Endometrial microvascular endothelial cells (primary cell): ENCODE data around the gene NKAPD1. TPM values are rescaled to one million over a fixed set of nuclear protein-coding genes. Genes with fewer than 3 reads are reported as not detected.
"Not testable (repeated sequence)": the region's sequence is repeated elsewhere in the genome, so short reads cannot be mapped to it uniquely, and the experiment has no call there.

Source experiments
- in situ Hi-C: cut with HindIII; loops from 2 replicates; pipeline ENCODE4 v1.10.0; 2017; ENCODE audit warnings: low sequenced_read_pairs, low pct_unique_long_range_greater_than_20kb; ENCODE audit errors: inconsistent ontology term
- total RNA-seq: library from RNA; depleted of rRNA; stranded (reverse); fragments of >200 nt; gene quantifications from one replicate; pipeline ENCODE4 v1.2.3, GENCODE V29; 2015; ENCODE audit errors: inconsistent ontology term

NKAPD1 gene, protein sequence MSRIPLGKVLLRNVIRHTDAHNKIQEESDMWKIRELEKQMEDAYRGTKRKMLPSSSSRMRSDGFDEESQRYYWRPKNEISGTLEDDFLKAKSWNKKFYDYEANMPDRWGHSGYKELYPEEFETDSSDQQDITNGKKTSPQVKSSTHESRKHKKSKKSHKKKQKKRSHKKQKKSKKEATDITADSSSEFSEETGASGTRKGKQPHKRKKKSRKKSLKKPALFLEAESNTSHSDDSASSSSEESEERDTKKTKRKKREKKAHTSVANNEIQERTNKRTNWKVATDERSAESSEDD
- 7.4 TPM for total RNA-seq

GRCh38 chr11:112073941-112074811, at the start of gene NKAPD1, which contains the start of gene PIH1D2:
TSS of gene NKAPD1 (plus strand) at chr11:112074299. CDS start at chr11:112075575, 1,276 bp downstream.
TSS of gene PIH1D2 (minus strand) at chr11:112074017. CDS start at chr11:112073174, 843 bp downstream.
- in situ Hi-C loops = no loop called here

- in situ Hi-C loops = no loop called here
Observed at GRCh38 chr11:112024773-112025678, 49.1 kb upstream of the NKAPD1 start, which contains the start of gene DLAT. TSS of gene DLAT (plus strand) at chr11:112025408. CDS start at chr11:112025473, 65 bp downstream.

GRCh38 chr11:112025707-112026106, 48.4 kb upstream of the NKAPD1 start:
- in situ Hi-C loops = no loop called here

DNA sequence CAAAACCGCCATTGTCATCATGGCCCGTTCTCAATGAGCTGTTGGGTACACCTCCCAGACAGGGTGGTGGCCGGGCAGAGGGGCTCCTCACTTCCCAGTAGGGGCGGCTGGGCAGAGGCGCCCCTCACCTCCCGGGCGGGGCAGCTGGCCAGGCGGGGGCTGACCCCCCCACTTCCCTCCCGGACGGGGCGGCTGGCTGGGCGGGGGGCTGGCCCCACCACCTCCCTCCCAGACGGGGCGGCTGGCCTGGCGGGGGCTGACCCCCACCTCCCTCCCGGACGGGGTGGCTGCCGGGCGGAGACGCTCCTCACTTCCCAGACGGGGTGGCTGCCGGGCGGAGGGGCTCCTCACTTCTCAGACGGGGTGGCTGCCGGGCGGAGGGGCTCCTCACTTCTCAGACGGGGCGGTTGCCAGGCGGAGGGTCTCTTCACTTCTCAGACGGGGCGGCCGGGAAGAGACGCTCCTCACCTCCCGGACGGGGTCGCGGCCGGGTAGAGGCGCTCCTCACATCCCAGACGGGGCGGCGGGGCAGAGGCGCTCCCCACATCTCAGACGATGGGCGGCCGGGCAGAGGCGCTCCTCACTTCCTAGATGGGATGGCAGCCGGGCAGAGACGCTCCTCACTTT, 47.2 kb upstream of the NKAPD1 start:
- in situ Hi-C loops = not testable (repeated sequence)

GRCh38 chr11:112029460-112029859, 44.6 kb upstream of the NKAPD1 start:
- in situ Hi-C loops = no loop called here

DNA sequence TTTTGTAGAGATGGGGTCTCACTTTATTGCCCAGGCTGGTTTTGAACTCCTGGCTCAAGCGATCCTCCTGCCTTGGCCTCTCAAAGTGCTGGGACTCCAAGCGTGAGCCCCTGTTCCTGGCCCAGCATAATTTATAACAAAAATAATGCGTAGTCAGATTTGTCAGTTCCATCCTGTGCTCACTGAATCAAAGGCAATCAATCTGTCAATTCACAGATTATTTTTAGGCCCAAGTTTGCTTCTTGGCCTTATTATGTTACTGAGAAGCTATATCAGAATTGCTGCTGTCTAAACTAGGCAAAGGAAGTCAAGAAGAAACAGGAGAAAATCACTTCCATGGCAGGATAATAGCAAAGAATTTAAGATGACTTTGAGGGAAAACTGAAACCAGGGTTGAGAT, 40.2 kb upstream of the NKAPD1 start:
- in situ Hi-C loops = no loop called here

- in situ Hi-C loops = no loop called here
Observed at GRCh38 chr11:112037527-112037926, 36.6 kb upstream of the NKAPD1 start.

- in situ Hi-C loops = no loop called here
Observed at GRCh38 chr11:112042161-112042960, 31.7 kb upstream of the NKAPD1 start.

GRCh38 chr11:112042961-112043304, 31.2 kb upstream of the NKAPD1 start:
- in situ Hi-C loops = no loop called here

DNA sequence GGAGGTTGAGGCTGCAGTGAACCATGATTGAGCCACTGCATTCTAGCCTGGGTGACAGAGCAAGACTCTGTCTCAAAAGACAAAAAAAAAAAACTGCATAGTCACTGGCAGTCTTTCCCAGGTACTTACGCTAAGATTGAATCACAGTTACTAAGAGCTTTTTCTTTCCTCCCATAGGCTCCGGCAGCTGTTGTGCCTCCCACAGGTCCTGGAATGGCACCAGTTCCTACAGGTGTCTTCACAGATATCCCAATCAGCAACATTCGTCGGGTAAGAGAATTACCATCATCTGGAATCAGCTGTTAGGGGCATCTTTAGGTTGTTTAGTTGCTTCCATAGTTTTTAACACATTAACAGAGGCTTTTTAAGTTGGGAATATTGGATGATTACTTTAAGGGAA, 29.1 kb upstream of the NKAPD1 start:
- in situ Hi-C loops = no loop called here

GRCh38 chr11:112046647-112047046, 27.5 kb upstream of the NKAPD1 start:
- in situ Hi-C loops = not testable (repeated sequence)

- in situ Hi-C loops = not testable (repeated sequence)
Observed at GRCh38 chr11:112048256-112048655, 25.8 kb upstream of the NKAPD1 start.

DNA sequence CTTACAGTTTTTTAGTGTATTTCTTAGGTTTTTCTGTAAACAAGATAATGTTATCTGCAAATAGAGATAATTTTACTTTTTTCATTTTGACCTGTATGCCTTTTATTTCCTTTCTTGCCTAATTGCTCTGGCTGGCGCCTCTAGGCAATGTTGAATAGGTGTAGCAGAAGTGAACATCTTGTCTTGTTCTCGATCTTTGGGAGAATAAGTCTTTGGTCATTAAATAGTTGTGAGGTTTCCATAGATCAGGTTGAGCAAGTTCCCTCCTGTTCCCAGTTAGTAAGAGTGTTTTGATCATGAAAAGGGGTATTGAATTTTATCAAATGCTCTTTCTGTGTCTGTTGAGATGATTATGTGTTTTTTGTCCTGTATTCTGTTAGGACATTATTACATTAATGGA, 24.3 kb upstream of the NKAPD1 start:
- in situ Hi-C loops = no loop called here

DNA sequence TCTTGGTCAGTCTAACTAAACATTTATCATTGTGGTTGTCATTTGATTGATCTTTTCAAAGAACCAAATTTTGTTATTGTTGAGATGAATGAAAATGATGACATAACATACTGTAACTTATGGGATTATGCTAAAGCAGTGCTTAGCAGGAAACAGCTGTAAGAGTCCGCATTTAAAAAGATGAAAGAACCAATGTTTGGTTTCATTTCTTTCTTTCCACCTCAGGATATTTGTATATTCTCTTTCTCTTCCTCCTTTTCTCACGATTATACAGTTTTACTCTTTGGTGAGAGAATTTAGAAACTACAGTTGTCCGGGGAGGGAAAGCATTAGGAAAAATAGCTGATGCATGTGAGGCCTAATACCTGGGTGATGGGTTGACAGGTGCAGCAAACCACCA, 23.4 kb upstream of the NKAPD1 start:
- in situ Hi-C loops = no loop called here

DNA sequence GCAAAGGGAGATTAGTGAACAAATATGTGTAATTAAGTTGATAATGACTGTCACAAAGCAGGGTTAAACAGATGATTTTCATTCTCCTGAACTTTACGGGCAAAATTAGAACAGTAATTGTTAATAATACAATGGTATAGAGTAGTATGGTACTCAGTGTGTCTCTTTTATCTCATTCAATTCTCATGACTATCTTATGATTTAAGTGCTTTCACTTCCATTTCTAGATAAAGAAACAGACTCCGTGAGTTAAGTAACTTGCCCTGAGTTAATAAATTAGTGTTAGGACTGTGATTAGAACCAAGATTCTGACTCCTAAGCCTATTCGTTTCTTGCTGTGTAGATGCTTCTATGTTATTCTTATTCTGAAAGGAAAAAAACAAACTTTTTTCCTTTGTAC, 22.3 kb upstream of the NKAPD1 start:
- in situ Hi-C loops = no loop called here

DNA sequence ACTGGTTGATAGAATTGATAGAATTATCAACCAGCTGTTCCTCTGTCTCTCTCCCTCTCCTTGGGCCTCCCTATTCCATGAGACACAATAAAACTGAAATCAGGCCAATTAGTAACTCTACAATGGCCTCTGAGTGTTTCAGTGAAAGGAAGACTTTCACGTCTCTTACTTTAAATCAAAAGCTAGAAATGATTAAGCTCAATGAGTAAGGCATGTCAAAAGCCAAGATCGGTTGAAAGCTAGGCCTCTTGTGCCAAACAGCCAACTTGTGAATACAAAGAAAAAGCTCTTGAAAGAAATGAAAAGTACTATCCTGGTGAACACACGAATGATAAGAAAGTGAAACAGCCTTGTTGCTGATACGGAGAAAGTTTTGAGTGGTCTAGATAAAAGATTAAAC, 16.9 kb upstream of the NKAPD1 start:
- in situ Hi-C loops = no loop called here

DNA sequence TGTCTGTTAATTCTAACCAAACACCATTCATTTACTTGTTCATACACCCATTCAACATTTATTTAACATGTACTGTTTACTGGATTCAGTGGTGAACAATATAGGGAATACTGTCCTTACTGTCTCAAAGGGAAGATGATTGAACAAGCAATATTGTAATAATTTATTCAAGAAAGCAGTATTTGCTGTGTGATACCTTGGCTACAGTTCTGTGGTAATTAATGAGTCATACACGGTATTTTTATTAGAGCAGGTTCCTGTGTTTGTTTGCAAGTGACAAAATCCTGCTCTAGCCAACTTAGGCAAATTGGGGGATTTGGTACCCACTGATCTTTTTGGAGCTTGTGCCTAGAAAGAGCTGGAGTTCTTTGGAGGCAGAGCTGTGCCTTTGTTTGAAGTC, 16.0 kb upstream of the NKAPD1 start:
- in situ Hi-C loops = no loop called here

GRCh38 chr11:112062923-112063322, 11.2 kb upstream of the NKAPD1 start:
- in situ Hi-C loops = no loop called here
